Measurements from ENCODE around the gene IGSF21. TPM values are rescaled to one million over a fixed set of nuclear protein-coding genes. Genes with fewer than 3 reads are reported as not detected.
"Not testable (repeated sequence)": the region's sequence is repeated elsewhere in the genome, so short reads cannot be mapped to it uniquely, and the experiment has no call there.

IGSF21 gene
- polyA plus RNA-seq, 4 donors = 0.23 to 0.75 (median 0.40) TPM

DNA sequence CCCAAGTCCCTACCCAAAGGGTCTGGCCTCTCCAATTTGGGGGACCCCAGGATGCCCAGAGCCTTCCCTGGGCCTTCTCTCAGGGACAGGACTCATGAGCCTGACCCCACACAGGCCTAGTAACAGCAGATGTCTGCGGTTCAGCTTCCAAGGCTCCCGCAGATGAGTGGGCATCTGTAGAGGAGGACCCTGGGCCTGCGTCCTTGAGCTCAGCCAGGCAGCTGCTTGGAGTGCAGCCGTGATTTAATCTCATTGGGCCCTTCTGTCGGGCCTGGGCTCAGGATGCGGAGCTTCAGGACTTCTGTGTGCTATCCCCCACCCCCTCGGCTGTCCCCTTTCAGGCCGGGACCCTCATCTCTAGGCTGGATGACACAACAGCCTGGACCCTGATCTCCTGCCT, 35.4 kb downstream of the IGSF21 start:
- no peak for DNase-seq (ENCODE audit: low read depth in 4 of 4, low spot score in 3 of 4)

DNA sequence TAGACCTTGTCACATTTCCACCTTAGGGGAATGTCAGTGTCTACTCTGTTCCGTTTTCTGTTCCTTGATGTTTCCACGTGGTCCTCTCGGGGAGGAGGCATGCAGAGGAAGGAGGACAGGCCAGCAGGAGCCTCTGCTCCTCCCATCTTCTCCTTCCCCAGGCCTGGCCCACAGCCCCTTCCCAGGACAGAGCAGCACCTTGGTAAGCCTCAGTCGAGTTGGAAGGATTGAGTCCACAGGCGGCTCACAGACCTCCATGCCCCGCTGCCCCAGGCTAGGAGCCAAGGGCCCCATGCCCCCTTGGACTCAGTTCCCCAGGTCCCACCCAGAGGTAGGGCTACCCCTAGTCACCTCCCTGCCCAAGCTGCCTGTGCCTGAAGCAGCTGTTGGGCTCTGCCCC, 36.5 kb downstream of the IGSF21 start:
- DNase-seq (ENCODE audit: low read depth in 4 of 4, low spot score in 3 of 4) = no peak

DNA sequence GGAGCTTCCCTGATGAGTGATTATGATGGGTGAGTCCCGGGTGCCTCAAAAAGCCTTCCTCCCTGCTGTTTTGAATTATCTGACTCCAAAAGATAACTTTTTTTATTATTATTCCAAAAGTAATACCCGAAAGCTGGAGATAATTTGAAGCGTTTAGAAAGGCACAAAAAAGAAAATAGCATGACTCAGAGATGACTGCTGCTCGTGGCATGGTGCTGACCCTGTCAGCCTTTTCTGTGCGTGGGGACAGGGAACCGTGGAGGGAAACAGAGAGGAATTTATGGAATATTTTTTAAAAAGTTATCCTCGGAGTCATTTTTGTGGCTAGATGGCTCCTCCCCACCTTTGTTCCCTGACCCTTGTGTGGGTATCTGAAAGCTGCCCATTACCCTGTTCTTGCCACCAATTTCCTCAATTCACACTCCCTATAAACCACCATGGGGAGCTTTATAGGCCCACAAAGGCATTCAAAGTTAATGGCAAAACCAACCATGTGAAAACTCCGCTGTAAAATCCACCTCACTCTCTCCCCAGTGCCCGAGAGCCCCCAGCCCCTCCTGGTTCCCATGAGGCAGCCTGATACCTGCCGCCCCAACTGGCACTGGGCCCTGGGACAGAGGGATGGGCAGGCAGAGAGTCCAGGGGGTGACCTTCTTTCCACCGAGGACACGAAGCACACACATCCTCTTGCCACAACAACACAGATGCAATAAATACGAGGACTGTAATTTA, 37.5 kb downstream of the IGSF21 start:
- no peak for DNase-seq (ENCODE audit: low read depth in 4 of 4, low spot score in 3 of 4)

DNA sequence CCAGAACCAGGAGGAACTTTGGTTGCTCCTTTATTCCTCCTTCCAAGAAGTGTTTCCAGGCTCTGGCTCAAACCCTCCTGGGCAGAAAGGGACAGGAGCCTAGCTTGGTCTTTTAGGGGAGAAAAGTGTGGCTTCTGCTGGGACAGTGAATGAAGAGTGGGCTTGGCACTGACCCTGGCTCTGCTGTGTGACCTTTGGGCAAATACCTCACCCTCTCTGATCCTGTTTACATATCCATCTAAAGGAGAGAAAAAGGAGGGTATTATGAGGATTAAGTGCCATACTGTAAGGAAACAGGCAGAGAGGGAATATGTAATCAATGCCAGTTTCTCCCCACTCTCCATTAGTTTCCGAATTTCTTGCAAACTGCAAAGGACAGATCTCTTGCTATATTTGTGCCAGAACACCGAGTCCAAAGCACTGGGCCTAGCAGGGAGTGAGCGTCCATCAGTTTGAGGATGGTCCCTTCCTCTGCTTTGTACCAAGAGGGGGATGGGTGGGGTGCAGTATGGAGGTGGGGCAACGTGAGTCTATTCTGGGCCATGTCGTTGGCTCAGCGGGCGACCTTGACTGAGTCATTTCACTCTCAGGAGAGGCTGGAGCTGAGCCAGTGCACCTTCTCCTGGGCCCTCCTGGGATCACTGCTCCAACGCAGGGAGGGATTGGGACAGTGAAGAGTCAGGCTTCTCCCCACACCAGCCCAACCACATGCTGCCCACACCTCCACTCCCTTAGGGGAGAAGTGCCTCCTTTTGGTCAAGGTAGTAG, 38.4 kb downstream of the IGSF21 start:
- no peak for DNase-seq (ENCODE audit: low read depth in 4 of 4, low spot score in 3 of 4)

GRCh38 chr1:18146886-18147285, 39.3 kb downstream of the IGSF21 start:
- no peak for DNase-seq (ENCODE audit: low read depth in 4 of 4, low spot score in 3 of 4)

GRCh38 chr1:18147672-18148071, 40.1 kb downstream of the IGSF21 start:
- DNase-seq (ENCODE audit: low read depth in 4 of 4, low spot score in 3 of 4) = no peak

GRCh38 chr1:18148461-18148860, 40.9 kb downstream of the IGSF21 start:
- no peak for DNase-seq (ENCODE audit: low read depth in 4 of 4, low spot score in 3 of 4)

DNA sequence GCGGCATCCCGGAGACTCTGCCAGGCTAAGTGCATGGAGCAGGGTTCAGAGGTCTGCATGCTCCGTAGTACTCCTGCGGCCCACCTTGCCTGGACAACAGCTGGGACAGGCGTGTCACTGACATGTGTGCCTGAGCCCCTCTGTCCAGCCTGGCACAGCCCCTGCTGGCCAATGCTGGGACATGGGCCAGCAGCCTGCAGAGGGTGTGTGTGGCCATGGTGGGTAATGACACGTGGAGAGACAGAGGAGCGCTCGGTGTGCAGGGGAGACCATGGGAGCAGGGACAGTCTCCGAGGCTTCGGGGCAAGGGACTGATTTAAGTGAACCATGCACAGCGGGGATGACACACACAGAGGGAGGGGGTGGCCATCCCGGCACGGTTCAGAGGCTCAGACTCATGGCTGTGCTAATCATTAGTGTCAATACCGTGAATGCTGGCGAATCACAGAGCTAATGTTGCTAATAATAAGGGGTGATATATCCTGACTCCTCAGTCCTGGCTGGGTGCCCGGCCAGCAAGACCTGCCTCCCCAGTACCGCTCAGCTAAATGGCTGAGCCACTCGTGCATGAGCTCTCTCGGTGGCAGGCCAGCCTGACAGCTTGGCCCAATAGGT, 41.5 kb downstream of the IGSF21 start:
- DNase-seq (ENCODE audit: low read depth in 4 of 4, low spot score in 3 of 4) = peak in 1 of 4 donors; percentile 18

GRCh38 chr1:18151436-18152122, 44.0 kb downstream of the IGSF21 start:
- no peak for DNase-seq (ENCODE audit: low read depth in 4 of 4, low spot score in 3 of 4)

DNA sequence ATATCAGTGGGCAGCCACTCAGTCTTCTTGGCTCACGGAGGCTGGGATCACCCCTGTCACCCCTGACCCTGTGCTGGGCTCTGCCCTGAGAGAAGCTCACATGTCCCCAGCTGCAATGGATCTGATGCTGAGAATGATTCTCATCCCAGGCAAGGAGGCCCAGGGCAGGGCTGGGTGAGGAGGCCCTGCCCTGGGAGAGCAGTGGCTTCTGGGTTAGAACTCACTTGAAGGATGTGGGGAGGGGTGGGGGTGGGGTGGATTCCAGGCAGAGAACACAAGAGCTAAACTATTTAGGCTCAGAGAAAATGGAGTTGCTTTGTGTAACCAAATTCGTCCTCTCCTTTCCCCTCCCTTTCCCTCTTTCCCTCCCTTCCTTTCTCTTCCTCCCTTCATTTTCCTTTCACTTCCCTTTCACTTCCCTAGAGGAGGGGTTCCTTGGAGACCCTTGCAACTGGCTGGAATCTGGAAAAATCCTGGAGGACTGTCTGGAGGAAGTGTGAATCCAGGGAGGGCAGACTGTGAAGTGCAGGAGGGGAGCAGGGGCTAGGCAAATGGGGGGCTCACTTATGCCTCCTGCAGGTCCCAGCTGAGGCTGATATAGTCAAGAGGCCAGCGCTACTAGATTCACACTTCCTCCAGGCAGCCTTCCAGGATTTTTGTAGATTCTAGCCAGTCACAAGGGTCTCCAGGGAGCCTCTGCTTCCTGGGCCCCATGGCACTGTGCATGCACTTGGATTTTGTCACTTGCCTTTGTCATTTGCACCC, 47.0 kb downstream of the IGSF21 start:
- no peak for DNase-seq (ENCODE audit: low read depth in 4 of 4, low spot score in 3 of 4)

- no peak for DNase-seq (ENCODE audit: low read depth in 4 of 4, low spot score in 3 of 4)
These were observed 48.3 kb downstream of the IGSF21 start for GRCh38 chr1:18155881-18156385.

DNA sequence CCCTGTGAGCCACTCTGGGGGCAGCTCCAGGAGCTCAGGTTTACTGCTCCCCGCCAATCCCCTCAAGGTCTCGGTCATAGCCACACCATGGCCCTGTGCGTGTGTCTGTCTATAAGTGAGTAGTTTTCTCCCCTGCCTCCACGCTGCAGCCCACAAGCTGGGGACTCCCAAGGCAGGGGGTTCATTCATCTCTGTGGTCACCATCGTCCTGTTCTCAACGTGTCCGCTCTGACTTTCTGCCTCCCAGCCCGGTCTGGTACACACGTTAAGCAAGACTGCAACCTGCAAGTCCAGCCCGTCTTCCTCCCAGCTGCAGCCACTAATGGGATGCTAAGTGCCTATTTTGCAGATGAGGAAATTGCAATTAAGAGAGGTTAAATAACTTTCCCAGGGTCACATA, 49.8 kb downstream of the IGSF21 start:
- no peak for DNase-seq (ENCODE audit: low read depth in 4 of 4, low spot score in 3 of 4)

DNA sequence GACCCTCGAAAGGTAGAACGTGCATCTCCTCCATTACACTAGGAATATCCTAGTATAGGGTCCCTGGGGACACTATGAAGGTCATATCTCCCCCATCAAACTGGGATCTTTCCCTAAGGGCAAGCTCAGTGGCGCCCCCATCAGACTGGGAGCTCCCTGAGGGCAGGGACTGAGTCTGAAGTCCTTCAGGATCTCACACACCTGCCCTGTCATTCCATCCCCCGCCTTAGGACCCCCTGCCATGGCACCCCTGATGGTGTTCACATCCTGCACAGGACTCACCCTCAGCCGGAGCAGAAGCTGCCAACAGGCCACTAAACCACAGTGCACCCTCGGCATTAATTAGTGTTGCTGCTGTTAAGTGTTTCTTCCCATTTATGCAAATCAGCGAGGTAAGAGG, 50.4 kb downstream of the IGSF21 start:
- no peak for DNase-seq (ENCODE audit: low read depth in 4 of 4, low spot score in 3 of 4)

- DNase-seq (ENCODE audit: low read depth in 4 of 4, low spot score in 3 of 4) = no peak
These were observed 51.1 kb downstream of the IGSF21 start for GRCh38 chr1:18158714-18159113.

DNA sequence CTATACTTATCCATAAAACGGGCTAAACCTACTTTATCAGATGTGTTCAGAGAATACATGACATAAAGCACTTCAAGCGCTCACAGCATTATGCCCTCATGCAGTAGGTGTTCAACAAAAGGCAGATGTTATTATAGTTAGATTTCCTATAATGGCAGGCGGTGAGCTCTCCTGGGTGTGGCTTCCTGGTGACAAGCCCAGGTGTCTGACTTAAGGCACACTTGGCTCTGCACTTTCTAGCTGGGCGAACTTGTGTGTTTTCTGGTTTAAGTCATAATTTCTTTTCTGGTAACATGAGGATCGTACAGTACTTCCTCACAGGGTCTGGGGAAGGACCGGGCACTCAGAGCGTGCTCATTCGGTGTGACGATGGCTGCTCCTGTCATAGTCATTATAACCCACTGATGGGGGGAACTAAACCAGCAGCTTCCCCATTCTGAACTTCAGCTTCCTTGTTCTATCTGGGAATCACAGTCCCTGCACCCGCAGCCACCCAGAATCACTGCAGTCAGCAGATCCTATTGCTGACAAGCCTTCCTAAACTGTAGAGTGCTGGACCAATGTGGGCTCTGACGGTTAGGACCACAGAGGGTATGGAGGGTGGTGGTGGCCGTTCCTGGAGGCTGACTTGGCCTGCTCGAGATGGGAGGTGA, 52.8 kb downstream of the IGSF21 start:
- no peak for DNase-seq (ENCODE audit: low read depth in 4 of 4, low spot score in 3 of 4)

GRCh38 chr1:18161690-18162089, 54.1 kb downstream of the IGSF21 start:
- no peak for DNase-seq (ENCODE audit: low read depth in 4 of 4, low spot score in 3 of 4)

- DNase-seq (ENCODE audit: low read depth in 4 of 4, low spot score in 3 of 4) = not testable (repeated sequence)
These were observed 58.0 kb downstream of the IGSF21 start for GRCh38 chr1:18165640-18166039.

DNA sequence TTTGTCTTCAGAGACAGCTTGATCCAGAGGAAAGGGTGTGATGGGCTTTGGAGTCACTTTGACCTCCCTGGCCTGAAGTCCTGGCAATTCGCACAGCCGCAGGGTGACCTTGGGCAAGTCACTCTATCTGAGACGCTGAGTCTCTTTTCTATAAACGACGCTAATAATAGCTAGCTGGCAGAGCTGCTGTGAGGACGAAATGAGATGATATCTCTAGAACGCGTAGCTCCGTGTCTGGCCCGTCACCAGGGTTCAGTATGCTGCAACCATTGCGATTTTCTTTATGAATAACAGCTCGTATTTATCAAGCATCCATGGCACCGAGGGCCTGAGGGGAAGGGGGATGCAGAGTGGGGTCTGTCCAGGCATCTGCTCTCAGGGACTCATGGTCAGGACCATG, 58.7 kb downstream of the IGSF21 start:
- DNase-seq (ENCODE audit: low read depth in 4 of 4, low spot score in 3 of 4) = no peak

- DNase-seq (ENCODE audit: low read depth in 4 of 4, low spot score in 3 of 4) = no peak
These were observed 59.3 kb downstream of the IGSF21 start for GRCh38 chr1:18166929-18167328.

DNA sequence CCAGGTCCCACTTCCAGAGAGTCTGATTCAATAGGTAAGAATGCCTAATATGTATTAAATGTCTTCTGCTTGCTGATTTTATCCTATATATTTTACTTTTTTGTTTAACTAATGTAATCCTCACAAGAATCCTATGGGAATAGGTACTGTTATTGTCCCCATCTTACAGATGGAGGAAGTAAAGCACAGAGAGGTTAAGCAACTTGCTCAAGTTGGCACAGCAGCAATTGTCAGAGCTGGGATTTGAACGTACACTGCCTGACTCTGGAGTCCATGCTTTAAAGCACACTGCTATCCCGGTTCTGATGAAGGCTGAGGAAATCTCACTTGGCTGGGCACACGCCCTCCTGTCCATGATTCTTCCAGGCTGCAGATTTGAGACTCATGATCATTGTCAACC, 62.8 kb downstream of the IGSF21 start:
- DNase-seq (ENCODE audit: low read depth in 4 of 4, low spot score in 3 of 4) = no peak
